NCI-H1436 treated with DMSO at 0.1 percent for 48 hours (cell line): ENCODE results near the gene SOCS1.

Experiments
- DNase-seq: peaks from one replicate; lab custom pipeline; 2025; lab: John Stamatoyannopoulos, UW

Gene SOCS1

GRCh38 chr16:11285842-11286241 lies 29.8 kb upstream of the SOCS1 start:
- no peak for DNase-seq

GRCh38 chr16:11283820-11284248 lies 27.8 kb upstream of the SOCS1 start:
- no peak for DNase-seq

GRCh38 chr16:11280616-11281522 lies 24.9 kb upstream of the SOCS1 start, which contains the start of gene PRM1:
PRM1 (minus strand) TSS chr16:11281330; CDS start chr16:11281238, 92 bp downstream.
- DNase-seq: no peak

GRCh38 chr16:11278681-11279628 lies 23.0 kb upstream of the SOCS1 start:
- DNase-seq: no peak

- no peak for DNase-seq
These were observed 21.8 kb upstream of the SOCS1 start for GRCh38 chr16:11277607-11278337.

- no peak for DNase-seq
These were observed 21.0 kb upstream of the SOCS1 start for GRCh38 chr16:11276896-11277593.

- DNase-seq: no peak
These were observed 20.3 kb upstream of the SOCS1 start, which contains the start of gene PRM2 for GRCh38 chr16:11276143-11276895. PRM2 (minus strand) TSS chr16:11276480; CDS start chr16:11276370, 110 bp downstream.

GRCh38 chr16:11274964-11275363 lies 19.0 kb upstream of the SOCS1 start:
- no peak for DNase-seq

GRCh38 chr16:11273721-11274324 lies 17.8 kb upstream of the SOCS1 start:
- DNase-seq: no peak

- no peak for DNase-seq
These were observed 17.1 kb upstream of the SOCS1 start, which contains the start of gene PRM3 for GRCh38 chr16:11272921-11273720. PRM3 (minus strand) TSS chr16:11273629; CDS start chr16:11273595, 34 bp downstream.

GRCh38 chr16:11272484-11272883 lies 16.5 kb upstream of the SOCS1 start:
- no peak for DNase-seq

GRCh38 chr16:11271610-11272009 lies 15.6 kb upstream of the SOCS1 start:
- no peak for DNase-seq

GRCh38 chr16:11270602-11271162 lies 14.7 kb upstream of the SOCS1 start:
- DNase-seq: no peak

GRCh38 chr16:11268921-11269375 lies 12.9 kb upstream of the SOCS1 start, which contains the start of gene TNP2:
TNP2 (minus strand) TSS chr16:11269325; CDS start chr16:11269262, 63 bp downstream.
- DNase-seq: no peak

GRCh38 chr16:11265124-11265523 lies 9.1 kb upstream of the SOCS1 start:
- DNase-seq: no peak

- DNase-seq: no peak
These were observed 8.3 kb upstream of the SOCS1 start for GRCh38 chr16:11264155-11264832.

GRCh38 chr16:11263737-11264136 lies 7.7 kb upstream of the SOCS1 start:
- no peak for DNase-seq

GRCh38 chr16:11262915-11263314 lies 6.9 kb upstream of the SOCS1 start:
- DNase-seq: no peak
